Stimulated activated CD4-positive, alpha-beta T cell treated with anti-CD3 and anti-CD28 coated beads, Interleukin-1b, Interleukin-23, amount 100 ng/mL, for 1 hour (primary cell): Measurements from ENCODE around the gene ETV5.

Experiments
- DNase-seq, 2 donors: peaks; one replicate each; pipeline ENCODE4 v3.0.0-alpha.2; 2020; ENCODE audit warnings: low read depth in 2 of 2

The ETV5 gene

DNA sequence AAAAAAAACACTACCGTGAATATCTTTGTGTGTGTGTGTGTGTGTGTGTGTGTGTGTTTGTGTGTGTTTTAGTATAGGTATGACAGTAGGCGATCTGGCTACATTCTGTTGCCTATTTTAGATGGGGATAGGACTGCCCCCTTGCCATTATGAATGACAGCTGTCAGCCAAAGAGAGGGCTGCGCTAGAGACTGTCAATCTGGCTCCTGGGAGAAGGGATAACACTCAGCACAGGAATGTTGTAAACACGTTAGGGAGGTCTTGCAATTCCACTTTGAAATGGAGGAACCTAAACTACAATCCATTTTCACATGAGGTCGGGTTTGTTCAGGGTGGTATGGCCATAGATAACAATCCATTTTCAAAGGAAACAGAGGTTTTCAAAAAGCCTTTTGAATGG lies 14.1 kb upstream of the ETV5 start:
- no peak for DNase-seq

DNA sequence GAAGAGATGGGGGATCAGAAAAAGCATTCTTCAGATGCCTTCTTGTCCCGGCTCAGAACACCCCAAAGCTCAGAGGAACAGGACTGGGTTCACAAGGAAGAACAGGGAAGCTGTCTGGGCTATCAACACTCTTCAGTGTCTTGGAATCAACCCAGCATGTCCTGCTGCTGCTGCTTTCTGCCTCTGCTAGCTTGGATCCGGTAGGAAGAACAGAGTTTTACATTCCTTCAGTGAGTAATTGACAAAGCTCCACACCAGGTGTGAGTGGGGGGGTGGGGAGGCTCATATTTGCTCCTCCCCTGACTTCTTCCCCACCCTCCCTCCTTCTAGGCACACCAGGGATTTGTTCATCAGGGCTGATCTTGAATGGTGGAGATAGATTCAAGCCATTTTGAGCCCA lies 13.1 kb upstream of the ETV5 start:
- no peak for DNase-seq

DNA sequence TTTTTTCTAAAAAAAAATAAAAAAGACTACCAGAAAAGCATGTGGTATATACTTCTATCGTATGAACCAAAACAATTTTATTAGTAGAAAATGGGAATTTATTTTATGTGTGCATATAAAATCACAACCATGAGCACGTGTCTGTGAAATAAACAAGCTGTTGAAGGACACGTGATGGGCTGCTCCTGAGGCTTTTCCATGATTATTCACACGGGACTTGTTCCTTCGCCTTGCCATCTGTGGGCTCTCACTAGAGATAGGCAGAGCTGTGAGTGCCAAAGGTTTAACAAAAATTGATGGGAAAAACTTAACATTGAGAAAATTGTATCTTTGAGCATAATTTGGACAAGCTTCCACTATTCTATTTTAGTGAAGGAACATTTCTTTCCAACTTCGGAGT lies 12.4 kb upstream of the ETV5 start:
- no peak for DNase-seq

DNA sequence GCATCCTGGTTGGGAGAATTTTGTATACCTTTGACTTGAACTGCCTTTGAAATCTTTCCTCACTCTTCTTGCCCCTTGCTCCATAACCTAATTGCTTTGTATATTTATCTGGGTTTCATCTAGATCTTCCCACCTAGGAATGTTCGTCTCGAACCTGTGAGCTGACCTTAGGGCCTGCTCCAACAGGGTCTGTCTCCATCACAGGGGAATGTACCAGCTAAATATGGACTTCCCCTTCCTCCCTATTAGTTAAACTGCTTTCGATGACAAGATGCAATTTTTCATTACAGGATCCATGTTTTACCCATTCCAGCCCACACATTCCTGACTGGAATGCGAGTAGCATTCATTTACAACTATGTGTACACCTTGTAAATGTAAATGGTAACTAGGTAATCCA lies 10.6 kb upstream of the ETV5 start:
- no peak for DNase-seq

DNA sequence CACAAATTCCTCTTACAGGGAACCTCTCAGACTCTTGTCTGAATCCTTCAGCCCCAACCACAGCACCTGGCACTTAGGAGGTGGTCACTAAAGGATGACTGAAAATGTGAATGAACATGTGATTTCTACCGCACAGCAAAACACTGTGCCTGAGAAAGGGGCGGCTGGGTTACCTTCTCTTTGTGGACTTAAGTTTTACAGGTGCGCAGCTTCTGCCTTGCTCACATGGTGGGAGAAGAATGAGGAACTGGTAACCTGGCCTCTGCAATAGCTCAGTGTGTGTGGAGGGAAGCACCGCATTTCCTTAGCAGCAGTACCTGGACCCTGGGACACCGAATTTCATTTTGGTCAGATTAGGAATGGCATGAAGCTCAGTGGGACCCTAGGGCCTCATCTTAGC lies 9.8 kb upstream of the ETV5 start:
- DNase-seq: no peak

DNA sequence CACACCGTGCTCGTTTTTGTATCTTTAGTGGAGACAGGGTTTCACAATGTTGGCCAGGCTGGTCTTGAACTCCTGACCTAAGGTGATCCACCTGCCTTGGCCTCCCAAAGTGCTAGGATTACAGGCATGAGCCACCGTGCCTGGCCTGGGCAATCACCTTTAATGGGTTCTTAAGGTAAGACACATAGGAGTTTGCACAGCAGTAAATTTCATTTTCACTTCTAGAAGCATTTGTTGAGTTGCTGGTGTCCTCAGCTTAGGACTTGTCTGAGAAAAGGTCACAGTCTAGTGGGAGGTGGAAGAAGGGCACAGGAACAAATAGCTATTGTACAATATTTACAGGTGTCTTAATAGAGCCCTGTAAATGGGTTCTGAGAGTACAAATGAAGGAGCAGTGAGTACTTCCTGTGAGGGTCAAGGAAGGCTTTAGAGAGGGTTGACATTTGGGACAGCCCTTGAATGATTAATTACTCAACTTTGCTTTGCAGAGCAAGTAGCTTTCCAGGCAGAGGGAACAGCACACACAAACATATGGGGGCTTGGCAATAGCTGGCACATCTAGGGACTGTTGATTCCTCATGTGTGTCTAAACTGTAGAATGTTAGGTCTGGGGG lies 8.7 kb upstream of the ETV5 start:
- DNase-seq: no peak

DNA sequence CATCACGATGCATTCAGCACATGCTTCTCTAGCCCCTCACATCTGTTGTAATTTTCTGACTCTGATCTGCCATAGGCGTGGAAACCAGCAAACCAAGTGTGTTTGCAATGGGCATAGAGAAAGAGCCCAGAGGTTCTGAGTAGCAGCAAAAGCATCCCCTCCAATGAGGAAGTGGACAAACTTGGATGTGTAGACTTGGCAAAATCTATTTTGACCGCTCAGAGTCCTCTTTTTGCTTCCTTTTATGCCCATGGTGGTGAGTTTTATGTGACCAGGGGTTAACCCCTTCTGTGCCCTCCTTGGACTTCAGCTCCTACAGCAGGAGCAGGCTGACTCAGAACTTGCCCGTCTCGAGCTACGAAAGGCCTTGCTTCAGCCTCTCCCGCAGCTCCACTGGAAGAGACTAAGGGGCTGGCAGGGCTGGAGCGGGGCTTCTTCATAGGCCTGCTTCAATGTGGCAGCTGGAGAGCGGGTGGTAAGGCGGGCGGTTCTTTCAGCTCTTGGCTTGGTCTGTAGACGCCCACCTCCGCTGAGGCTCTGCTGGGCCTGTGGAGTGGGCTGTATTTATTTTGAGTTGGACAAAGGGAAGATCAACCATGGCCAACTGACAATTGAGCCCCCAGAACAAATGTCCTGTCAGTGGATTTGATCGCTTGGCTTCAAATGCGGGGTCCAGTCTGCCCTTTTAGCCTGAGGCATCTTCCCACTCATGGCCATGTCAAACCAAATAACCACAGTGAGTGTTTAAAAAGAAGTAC lies 6.5 kb upstream of the ETV5 start:
- no peak for DNase-seq

DNA sequence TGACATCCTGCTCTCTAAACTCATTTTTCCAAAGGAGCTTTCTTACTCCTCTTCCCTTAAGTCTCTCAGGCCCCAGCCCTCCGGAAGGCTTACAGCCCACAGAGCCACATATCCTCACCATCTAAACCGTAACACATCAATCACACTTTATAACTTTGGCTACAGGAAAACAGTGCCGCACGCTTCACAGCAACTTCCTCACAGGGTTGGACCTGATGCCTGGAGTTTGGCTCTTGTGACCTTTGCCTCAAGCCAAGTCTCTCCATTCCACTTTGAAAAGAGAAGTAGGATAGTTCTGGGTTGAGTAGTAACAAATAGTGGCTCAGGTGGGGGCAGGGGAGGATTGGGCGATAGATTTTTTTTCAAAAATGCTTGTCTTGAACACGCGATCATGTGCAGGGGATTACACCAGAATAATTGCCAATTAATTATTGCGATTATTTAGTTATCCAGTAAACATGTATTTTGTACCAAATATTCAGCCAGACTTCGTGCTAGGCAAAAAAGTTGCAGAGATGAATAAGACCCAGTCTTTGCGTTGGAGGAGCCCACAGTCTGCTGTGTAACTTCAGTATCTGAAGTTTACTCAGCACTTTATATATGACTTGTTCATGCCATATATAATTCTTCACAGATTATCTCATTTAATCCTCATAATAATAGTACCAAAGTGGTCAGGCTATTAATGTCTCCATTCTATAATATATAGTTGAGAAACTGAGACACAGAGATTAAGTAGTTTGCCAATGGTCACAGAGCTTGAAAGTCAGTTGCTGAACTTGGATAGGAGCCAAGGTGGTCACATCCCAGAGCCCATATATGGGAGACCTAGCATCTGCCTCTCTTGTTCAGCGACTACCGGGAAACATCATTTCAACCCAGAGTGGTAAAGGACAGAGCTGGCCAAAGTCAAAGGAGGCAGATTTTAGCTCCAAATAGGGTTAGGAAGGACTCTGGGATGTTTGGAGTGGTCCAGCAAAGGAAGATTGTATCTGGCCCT lies 2.4 kb upstream of the ETV5 start:
- no peak for DNase-seq

DNA sequence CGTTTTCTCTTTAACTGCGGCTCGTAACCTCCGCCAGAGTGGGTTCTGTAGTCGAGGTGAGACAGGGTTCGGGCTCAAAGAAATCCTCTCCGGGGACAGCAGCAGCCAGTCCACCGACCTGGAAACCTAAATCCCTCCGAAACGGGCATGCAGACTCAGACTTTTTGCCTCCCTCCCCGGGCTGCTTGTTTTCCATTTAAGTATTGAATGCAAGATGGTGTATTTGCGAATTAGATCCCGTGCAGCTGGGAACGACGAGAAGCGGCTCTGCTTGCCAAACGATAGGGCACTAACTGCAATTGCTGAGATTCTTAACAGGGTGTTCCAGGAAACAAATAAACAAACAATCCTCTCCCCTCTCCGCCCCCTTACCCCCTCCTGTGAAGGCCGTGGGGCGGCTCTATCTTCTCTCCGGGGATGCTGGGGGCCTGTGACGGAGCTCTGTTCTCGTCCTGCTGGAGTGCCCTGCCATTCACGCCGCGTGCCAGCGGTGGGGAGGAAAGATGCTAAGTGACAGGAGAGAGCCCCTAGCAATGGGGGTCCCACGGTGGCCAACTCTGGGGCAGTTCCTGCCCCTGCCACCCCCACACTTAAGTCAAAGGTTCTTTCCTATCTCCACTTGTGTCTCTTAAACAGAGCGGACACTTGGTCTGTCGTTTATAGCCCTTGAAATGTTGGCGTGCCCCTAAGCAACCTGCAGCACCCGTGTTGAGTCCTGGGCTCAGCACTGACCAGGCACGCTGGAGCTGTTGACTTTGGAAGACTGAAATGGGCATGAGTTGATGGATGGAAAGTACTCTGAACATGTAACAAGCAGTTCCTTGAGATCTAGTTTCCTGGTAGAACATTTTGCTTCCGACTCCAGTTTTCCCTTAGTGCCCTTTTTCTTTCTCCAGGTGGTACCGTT lies 1.3 kb upstream of the ETV5 start:
- no peak for DNase-seq

DNA sequence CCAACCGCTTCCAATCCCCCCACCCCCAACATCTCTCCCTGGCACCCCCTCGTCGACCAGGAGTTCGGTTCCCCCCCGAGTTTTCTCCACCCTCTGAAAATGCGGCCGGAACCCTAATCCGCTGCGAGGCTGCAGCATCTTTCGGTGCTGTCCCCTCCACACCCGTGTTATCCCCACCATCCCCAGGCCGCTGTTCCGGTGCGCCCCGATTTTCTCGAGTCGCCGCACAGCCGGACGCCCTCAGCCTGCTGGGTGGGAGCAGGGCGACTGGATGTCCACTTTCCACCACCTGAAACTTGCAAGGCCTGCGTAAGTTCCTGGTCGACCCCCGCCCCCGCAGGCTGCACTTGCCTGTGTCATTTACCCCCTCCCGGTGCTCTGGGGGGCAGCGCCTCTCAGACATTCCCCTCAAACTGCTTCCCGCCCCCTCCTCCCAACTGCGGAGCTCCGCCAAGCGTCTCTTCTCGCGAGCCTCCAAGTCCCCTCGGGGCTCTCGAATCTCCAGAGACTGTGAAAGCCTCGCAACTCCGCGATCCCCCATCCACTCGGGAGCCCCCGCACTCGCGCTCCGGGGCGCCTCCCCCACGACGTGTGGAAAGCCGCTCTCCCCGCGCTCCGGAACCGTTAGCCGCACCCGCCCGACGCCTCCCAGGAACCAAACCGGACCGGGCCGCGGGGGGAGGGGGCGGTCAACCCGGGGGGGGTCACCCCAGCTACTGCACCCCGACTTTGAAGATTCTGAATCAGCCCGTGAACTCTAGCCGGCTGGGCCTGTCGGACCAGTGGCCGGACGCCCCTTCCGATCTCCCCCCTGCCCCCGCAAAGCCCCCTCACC lies 566 bp downstream of the ETV5 start:
- DNase-seq: no peak

DNA sequence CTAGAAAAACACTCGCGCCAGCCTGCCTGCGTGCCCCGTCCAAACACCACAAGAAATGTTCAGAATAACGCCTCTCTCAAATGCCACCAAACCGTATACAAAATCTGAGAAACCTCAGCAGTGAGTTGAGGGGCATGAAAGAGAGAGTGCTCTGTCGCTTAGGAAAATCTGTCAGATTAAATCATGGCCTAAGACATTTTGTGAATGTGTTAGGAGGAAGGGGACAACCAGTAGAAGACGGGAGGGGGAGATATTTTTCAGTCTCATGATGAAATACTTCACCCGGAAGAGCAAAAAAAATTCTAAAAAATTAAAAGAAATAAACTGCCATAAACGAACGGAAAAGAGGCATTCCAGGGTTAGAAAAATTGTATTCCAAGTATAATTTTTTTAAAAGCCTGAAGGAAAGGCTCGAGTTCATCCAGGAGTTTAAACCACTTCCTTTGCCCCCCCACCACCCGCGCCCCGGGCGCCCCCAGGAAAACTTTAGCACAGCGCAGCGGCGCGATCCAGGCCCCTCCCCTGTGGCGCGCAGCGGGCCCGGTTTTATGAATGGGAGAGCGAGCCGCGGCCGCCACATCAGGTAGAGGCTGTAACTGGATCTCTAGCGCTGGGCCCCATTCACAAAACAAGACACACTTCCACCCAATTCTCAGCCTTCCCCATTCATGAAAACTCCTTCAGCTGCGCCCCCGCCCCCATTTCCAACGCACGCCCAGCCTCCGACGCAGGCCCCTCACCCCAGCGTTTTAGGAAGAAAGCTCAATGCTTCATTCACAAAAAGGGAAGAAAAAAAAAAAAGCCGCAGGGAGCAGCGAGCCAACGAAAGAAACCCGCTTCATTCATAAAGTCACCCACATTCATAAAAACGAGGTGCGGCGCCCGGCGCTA lies 1.4 kb downstream of the ETV5 start:
- DNase-seq: no peak

DNA sequence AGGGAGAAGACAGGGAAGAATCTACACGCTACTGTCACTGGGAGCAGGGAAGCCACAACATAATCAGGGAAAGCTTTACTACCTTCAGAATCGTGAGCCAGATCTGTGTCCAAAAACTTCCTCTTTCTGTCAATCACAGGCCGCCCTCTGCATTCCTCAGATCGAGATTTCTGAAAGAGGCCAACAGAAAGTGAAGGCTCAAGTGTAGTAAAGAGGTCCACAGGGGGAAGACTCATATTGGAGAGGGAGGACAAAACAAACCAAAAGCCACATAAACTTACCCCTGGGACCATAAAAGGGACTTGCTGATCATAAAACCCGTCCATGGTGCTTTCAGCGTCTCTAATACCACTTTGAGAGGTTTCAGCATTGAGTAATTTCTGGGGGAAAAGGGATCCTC lies 3.3 kb downstream of the ETV5 start:
- DNase-seq: no peak

DNA sequence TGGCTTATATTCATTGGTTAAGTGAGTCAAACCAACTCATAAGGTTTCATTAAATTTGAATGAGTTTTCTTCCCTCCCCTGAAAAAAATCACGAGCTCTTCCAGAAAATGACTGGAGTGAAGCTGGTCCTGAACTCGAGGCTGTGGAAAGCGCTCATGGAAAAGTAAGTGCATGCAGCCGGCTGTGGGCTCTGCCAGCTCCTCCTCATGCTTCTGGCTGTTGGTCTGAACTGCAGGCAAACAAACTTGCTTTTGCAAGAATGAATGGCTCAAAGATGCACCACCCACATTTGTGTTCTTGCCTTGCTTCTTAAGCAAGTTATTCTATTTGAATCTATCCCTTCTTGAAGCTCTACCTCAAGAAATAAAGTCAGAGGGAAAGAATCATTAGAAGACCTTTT lies 6.2 kb downstream of the ETV5 start:
- no peak for DNase-seq

DNA sequence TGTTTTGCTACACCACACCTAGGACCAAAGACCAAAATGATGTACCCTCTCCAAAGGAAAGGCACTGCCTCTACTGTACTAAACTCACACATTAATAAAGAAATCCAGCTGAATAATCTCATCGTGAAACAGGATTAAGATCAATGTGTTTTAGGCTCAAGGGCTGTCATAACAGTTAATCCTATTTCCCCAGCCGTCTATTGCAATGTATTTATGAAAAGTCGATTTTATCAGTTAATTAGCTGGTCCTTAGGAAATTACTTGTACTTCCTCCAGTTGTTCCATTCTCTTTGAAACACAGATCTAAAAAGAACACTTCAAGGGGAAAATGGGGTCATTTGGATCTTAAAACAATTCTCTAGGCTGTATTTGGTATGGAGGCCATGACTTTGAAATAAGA lies 8.5 kb downstream of the ETV5 start:
- no peak for DNase-seq

DNA sequence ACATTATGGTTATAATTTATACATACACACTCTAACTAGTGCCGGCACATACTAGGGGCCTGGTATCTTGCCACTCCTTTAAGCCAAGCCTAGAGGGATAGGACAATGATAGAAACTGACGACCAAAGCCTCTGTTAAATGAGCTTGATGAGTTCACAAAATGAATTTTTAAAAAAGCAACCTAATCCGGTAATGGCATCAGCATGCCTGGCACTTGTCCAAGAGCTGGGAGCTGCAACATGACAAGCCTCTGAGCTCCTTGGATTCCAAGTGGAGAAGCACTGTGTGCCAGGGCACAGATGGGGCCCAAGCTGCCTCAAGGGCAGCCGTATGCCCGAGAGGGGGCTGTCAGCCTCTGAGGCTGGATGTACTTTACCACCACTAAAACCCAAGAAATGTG lies 9.7 kb downstream of the ETV5 start:
- no peak for DNase-seq

DNA sequence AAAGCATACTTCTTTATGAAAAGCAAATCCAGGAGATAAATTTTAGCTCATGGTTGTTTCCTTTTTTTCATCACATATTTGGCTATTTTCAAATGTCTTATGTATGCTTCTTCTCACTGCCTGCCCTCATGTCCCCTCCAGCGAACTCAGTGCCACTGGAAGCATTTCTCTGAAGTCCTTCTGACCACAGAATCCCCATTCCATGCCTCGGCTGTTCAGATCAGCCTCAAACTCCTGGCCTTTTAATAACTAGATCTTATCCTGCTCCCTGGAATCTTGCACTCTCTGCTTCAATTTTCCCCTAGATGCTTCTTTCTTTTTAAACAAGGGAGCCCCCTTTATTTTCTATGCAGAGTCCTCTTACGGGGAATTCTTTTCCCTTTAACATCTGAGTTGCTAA lies 10.1 kb downstream of the ETV5 start:
- DNase-seq: no peak

DNA sequence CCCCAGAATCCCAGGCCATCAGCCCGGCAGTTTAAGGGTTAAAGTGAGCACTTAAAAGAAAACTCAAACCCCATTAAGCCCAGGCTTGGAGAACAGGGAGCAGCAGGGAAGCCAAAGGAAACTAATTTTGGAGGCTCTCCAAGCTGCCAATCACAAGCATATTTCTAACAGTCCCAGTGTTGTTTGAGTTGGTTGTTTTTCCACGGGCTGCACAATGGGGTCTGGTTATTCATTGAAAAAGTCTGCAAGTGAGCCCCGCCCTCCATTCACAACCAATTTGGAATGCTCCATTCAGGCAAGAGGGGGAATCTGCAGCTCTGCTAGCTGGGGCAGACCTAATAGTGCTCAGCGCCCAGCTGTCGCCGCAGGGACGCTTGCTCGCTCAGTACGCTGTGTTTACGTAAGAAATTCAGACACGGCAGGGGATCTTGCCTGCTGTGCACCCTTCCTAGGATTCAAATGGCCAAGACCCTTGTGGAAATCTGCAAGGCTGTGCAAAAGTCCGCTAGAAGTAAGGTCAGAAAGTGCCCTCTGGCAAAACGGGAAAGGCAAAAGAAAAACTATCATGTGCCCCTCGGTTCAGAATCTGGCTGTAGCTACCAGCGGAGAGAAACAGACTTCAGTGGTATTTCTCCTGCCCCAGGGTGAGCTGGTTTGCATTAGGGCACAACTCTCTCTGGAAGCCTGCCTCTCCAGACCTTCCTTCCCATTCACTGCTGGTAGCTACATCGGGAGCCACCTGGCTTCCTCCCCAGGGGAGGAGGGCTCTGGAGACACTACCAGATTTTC lies 11.0 kb downstream of the ETV5 start:
- no peak for DNase-seq

DNA sequence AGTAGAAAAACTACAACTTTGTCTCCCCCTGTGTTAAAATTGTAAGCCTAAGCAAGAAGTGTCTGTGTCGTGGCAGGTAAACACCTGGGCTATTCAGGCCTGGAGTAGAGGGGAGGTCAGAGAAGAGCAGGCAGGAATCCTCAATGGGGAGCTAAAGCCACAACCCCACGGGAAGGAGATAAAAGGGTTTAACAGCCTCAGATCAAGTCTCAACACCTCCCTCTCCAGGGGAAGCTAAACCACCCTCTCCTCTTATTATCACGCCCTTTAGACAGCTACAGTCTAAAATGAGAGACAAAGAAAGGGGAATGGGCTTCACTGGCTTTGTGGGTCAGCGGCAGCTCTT lies 11.6 kb downstream of the ETV5 start:
- DNase-seq: no peak

DNA sequence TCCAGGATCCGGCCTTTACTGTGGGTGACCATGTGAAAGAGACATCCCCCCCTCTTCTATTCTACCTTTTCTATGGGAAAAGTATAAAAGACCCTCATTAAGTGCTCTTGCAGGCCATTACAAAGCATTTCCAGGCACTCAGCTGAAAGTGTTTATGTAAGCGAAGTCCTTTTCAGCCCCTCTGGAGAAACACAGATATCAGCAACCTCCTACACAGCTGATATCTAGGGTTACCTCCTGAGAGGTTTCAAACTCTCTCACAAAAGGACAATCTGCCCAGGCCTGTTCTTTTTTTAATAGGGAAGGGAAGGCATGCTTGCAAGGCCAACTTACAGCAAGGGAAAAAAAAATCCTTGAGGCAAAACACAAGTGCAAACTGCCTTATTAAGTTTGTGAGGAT lies 12.6 kb downstream of the ETV5 start:
- DNase-seq: no peak
